NT2/D1 (cell line): Measurements from ENCODE around the gene NKX2-2.

Source experiments
- YY1 ChIP-seq: IDR thresholded peaks from 2 replicates; pipeline ENCODE4 v1.6.1; 2011; ENCODE audit not compliant: insufficient read length, insufficient read depth
- ZNF274 ChIP-seq: IDR thresholded peaks from 2 replicates; pipeline ENCODE4 v1.6.1; 2011; ENCODE audit warnings: mild to moderate bottlenecking, low read depth, low read length

DNA sequence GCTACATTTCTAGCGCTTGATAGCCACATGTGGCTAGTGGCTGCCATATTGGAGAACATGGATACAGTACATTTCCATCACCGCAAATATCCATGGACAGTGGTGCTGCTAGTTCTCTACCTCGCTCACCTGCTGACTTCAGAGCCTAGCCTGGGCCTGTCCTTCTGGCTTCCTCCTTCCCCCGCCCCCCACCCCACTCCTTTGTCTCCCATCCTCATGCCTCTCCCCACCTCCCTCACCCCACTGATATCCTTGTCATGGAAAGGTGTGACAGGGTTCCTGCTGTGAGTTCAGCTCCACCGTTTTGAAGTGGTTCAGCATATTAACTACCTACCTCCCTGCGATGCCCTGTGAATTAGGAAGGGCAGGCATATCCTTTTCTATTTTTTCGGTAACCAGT, 14.2 kb downstream of the NKX2-2 start:
- TF ChIP-seq ZNF274 (no peak), YY1 (no peak)
